Chondrocyte (in vitro differentiated cells): Measurements from ENCODE around the gene GNG8. TPM values are rescaled to one million over a fixed set of nuclear protein-coding genes. Genes with fewer than 3 reads are reported as not detected.
A peak's percentile ranks its signal among the peaks of the same experiment; 100 is the strongest.

Experiments
- DNase-seq: peaks from one replicate; pipeline ENCODE4 v3.0.0; 2021; ENCODE audit warnings: mixed read lengths, low spot score
- H3K27ac Mint-ChIP-seq: one replicate; pipeline ENCODE4 v1.8.0; 2021; ENCODE audit warnings: mild to moderate bottlenecking, moderate library complexity, mixed read lengths; ENCODE audit not compliant: unreplicated experiment
- H3K27me3 Mint-ChIP-seq: 2 replicates; pipeline ENCODE4 v1.8.0; 2021; ENCODE audit warnings: low read depth, mixed read lengths
- H3K36me3 Mint-ChIP-seq: 2 replicates; pipeline ENCODE4 v1.8.0; 2021; ENCODE audit warnings: low read depth, mixed read lengths
- H3K4me1 Mint-ChIP-seq: 2 replicates; pipeline ENCODE4 v1.8.0; 2021; ENCODE audit warnings: low read depth, mild to moderate bottlenecking, mixed read lengths
- H3K4me3 Mint-ChIP-seq: one replicate; pipeline ENCODE4 v1.8.0; 2021; ENCODE audit warnings: mild to moderate bottlenecking, moderate library complexity, mixed read lengths; ENCODE audit not compliant: unreplicated experiment
- H3K9me3 Mint-ChIP-seq: 2 replicates; pipeline ENCODE4 v1.8.0; 2021; ENCODE audit warnings: low read depth, mixed read lengths
- total RNA-seq: library from RNA; stranded (reverse); gene quantifications from 3 replicates; pipeline ENCODE4 v1.2.1, GENCODE V29; 2021
- TF ChIP-seq, protein P1 (sequence below): fragments of 200-600 bp; sonication (generic); IDR thresholded peaks from 2 replicates; pipeline ENCODE4 v1.5.0; 2021; ENCODE audit warnings: antibody characterized with exemption, mild to moderate bottlenecking, moderate library complexity

The GNG8 gene
- total RNA-seq, 1 donor from 2014 or later, result not detected

GRCh38 chr19:46620267-46620666 lies 15.7 kb downstream of the GNG8 start:
- no peak overlapping the region for H3K27ac Mint-ChIP-seq
- no peak for DNase-seq
- no peaks in the 10 kb centered on the region for H3K27me3 Mint-ChIP-seq
- no peaks in the 10 kb centered on the region for H3K36me3 Mint-ChIP-seq
- TF ChIP-seq, protein P1, sequence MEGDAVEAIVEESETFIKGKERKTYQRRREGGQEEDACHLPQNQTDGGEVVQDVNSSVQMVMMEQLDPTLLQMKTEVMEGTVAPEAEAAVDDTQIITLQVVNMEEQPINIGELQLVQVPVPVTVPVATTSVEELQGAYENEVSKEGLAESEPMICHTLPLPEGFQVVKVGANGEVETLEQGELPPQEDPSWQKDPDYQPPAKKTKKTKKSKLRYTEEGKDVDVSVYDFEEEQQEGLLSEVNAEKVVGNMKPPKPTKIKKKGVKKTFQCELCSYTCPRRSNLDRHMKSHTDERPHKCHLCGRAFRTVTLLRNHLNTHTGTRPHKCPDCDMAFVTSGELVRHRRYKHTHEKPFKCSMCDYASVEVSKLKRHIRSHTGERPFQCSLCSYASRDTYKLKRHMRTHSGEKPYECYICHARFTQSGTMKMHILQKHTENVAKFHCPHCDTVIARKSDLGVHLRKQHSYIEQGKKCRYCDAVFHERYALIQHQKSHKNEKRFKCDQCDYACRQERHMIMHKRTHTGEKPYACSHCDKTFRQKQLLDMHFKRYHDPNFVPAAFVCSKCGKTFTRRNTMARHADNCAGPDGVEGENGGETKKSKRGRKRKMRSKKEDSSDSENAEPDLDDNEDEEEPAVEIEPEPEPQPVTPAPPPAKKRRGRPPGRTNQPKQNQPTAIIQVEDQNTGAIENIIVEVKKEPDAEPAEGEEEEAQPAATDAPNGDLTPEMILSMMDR, result no peak
- peaks cover 49% of the 10 kb centered on the region for H3K4me1 Mint-ChIP-seq
- H3K4me3 Mint-ChIP-seq, result no peak overlapping the region
- H3K9me3 Mint-ChIP-seq, result no peaks in the 10 kb centered on the region

DNA sequence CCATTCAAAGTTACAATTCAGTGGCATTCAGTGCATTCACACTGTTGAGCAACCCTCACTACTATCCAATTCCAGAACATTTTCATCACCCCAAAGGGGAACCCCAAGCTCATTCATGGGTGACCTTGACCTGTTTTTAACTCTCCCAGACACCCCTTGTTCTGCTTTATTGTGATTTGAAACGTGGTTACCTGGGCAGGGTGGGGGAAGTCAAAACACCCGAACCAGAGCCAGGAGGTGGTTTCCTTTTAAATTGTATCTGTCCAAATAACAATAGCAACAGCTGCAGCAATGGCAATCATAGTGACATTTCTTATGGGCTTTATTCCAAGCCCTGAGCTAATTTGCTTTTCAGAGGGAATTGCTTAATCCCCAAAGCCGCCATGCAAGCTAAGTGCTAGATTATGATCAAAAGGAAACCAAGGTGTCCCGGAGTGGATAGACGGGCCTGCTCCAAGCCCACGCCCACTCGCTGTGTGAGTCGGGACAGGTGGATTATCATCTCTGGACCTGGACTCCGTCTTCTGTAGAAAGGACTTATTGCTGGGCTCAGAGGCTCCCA lies 17.3 kb downstream of the GNG8 start:
- Mint-ChIP-seq H3K27ac (no peak overlapping the region), H3K4me1 (peaks cover 43% of the 10 kb centered on the region), H3K9me3 (no peaks in the 10 kb centered on the region), H3K4me3 (no peak overlapping the region), H3K36me3 (no peaks in the 10 kb centered on the region), H3K27me3 (no peaks in the 10 kb centered on the region)
- no peak for DNase-seq
- TF ChIP-seq, protein P1, result no peak

DNA sequence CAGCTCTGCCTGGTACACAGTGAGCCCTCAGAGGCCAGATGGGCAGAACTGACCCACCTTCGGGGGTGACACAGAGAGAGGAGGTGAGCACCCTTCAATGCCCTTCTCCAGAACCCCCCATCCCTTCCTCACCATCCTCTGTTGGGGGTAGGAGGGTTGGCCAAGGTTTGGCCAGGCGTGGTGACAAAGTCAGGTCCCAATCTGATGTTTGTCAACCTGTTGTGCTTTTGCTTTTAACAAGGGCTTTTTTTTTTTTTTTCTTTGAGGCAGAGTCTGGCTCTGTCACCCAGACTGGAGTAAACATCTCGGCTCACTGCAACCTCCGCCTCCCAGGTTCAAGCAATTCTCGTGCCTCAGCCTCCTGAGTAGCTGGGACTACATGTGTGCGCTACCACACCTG lies 18.4 kb downstream of the GNG8 start:
- DNase-seq, result no peak
- Mint-ChIP-seq H3K4me3 (no peak overlapping the region), H3K9me3 (no peaks in the 10 kb centered on the region), H3K4me1 (peaks cover 42% of the 10 kb centered on the region), H3K27ac (no peak overlapping the region), H3K27me3 (no peaks in the 10 kb centered on the region), H3K36me3 (no peaks in the 10 kb centered on the region)
- TF ChIP-seq, protein P1, result no peak

GRCh38 chr19:46616631-46617322 lies 19.2 kb downstream of the GNG8 start:
- Mint-ChIP-seq H3K4me1 (peaks cover 35% of the 10 kb centered on the region), H3K27ac (peak overlapping the region; percentile 64), H3K9me3 (no peaks in the 10 kb centered on the region), H3K36me3 (no peaks in the 10 kb centered on the region), H3K4me3 (no peak overlapping the region), H3K27me3 (no peaks in the 10 kb centered on the region)
- no peak for DNase-seq
- TF ChIP-seq, protein P1, result peak; percentile 74

DNA sequence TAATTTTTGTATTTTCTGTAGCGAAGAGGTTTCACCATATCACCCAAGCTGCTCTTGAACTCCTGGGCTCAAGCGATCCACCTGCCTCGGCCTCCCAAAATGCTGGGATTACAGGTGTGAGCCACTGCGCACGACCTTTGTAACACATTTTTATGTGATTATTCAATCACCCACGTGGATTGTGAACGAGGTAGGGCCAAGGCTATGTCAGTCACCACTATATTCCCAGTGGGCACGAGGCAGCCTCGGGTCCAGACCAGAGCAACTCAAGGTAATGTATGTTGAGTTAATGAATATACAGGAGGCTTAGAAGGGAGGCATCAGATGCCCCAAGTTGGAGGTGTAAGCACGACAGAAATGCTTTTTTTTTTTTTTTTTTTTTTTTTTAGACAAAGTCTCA lies 20.0 kb downstream of the GNG8 start:
- Mint-ChIP-seq H3K4me3 (no peak overlapping the region), H3K27me3 (no peaks in the 10 kb centered on the region), H3K9me3 (no peaks in the 10 kb centered on the region), H3K27ac (no peak overlapping the region), H3K36me3 (peaks cover under 1% of the 10 kb centered on the region), H3K4me1 (peaks cover 28% of the 10 kb centered on the region)
- no peak for DNase-seq
- TF ChIP-seq, protein P1, result no peak
